Adipocyte (in vitro differentiated cells): ENCODE data around the gene RAB44.

Experiments used
- DNase-seq: peaks from one replicate; pipeline ENCODE4 v3.0.0-alpha.2; 2015; ENCODE audit warnings: low read depth
- H3K27me3 ChIP-seq: replicated peaks from 2 replicates; pipeline ENCODE4 v1.7.0; 2013; ENCODE audit warnings: mild to moderate bottlenecking, low read length, moderate library complexity; ENCODE audit not compliant: control insufficient read depth, insufficient read depth
- H3K36me3 ChIP-seq: 2 replicates; pipeline ENCODE4 v1.7.0; 2013; ENCODE audit warnings: low read length, mild to moderate bottlenecking, moderate library complexity; ENCODE audit not compliant: control insufficient read depth, insufficient read depth, severe bottlenecking
- H3K4me1 ChIP-seq: 2 replicates; pipeline ENCODE4 v1.7.0; 2013; ENCODE audit warnings: mild to moderate bottlenecking, low read length, moderate library complexity; ENCODE audit not compliant: control insufficient read depth, insufficient read depth
- H3K4me3 ChIP-seq: 2 replicates; pipeline ENCODE4 v1.7.0; 2013; ENCODE audit warnings: mild to moderate bottlenecking, low read length, moderate library complexity
- H3K9ac ChIP-seq: 2 replicates; pipeline ENCODE4 v1.7.0; 2013; ENCODE audit warnings: mild to moderate bottlenecking, low read length, moderate library complexity
- H3K9me3 ChIP-seq: 2 replicates; pipeline ENCODE4 v1.7.0; 2013; ENCODE audit warnings: mild to moderate bottlenecking, low read length, moderate library complexity; ENCODE audit not compliant: control insufficient read depth

Gene RAB44

GRCh38 chr6:36759148-36759759 lies 61.6 kb downstream of the RAB44 start:
- no peaks in the 10 kb centered on the region for H3K9me3 ChIP-seq
- peaks cover 27% of the 10 kb centered on the region for H3K27me3 ChIP-seq
- H3K4me3 ChIP-seq: no peak overlapping the region
- H3K9ac ChIP-seq: no peak overlapping the region
- peak; percentile 92 for DNase-seq
- no peaks in the 10 kb centered on the region for H3K36me3 ChIP-seq
- H3K4me1 ChIP-seq: peaks cover 3% of the 10 kb centered on the region

- Histone ChIP-seq H3K9ac (no peak overlapping the region), H3K27me3 (peaks cover 29% of the 10 kb centered on the region), H3K36me3 (no peaks in the 10 kb centered on the region), H3K4me1 (peaks cover 3% of the 10 kb centered on the region), H3K9me3 (no peaks in the 10 kb centered on the region), H3K4me3 (no peak overlapping the region)
- DNase-seq: no peak
Measured at GRCh38 chr6:36760685-36761435, 63.2 kb downstream of the RAB44 start.

GRCh38 chr6:36762123-36762522 lies 64.5 kb downstream of the RAB44 start:
- H3K9ac ChIP-seq: no peak overlapping the region
- no peaks in the 10 kb centered on the region for H3K36me3 ChIP-seq
- H3K27me3 ChIP-seq: peaks cover 29% of the 10 kb centered on the region
- DNase-seq: no peak
- no peak overlapping the region for H3K4me3 ChIP-seq
- peaks cover 3% of the 10 kb centered on the region for H3K4me1 ChIP-seq
- no peaks in the 10 kb centered on the region for H3K9me3 ChIP-seq

- H3K4me1 ChIP-seq: peaks cover 6% of the 10 kb centered on the region
- no peak overlapping the region for H3K4me3 ChIP-seq
- no peaks in the 10 kb centered on the region for H3K9me3 ChIP-seq
- peaks cover 28% of the 10 kb centered on the region for H3K27me3 ChIP-seq
- H3K36me3 ChIP-seq: no peaks in the 10 kb centered on the region
- H3K9ac ChIP-seq: no peak overlapping the region
- no peak for DNase-seq
Measured at GRCh38 chr6:36765190-36765589, 67.6 kb downstream of the RAB44 start.

GRCh38 chr6:36765594-36766398 lies 68.2 kb downstream of the RAB44 start:
- Histone ChIP-seq H3K36me3 (no peaks in the 10 kb centered on the region), H3K27me3 (peaks cover 22% of the 10 kb centered on the region), H3K9ac (no peak overlapping the region), H3K9me3 (no peaks in the 10 kb centered on the region), H3K4me1 (peaks cover 6% of the 10 kb centered on the region), H3K4me3 (no peak overlapping the region)
- peak; percentile 92 for DNase-seq

- Histone ChIP-seq H3K36me3 (no peaks in the 10 kb centered on the region), H3K4me3 (no peak overlapping the region), H3K4me1 (peaks cover 6% of the 10 kb centered on the region), H3K9me3 (no peaks in the 10 kb centered on the region), H3K9ac (no peak overlapping the region), H3K27me3 (peaks cover 16% of the 10 kb centered on the region)
- no peak for DNase-seq
Measured at GRCh38 chr6:36766399-36766945, 68.8 kb downstream of the RAB44 start.

GRCh38 chr6:36769183-36769675 lies 71.6 kb downstream of the RAB44 start:
- Histone ChIP-seq H3K4me1 (peaks cover 6% of the 10 kb centered on the region), H3K36me3 (no peaks in the 10 kb centered on the region), H3K9ac (no peak overlapping the region), H3K9me3 (no peaks in the 10 kb centered on the region), H3K27me3 (peaks cover 2% of the 10 kb centered on the region), H3K4me3 (no peak overlapping the region)
- no peak for DNase-seq

- Histone ChIP-seq H3K9me3 (no peaks in the 10 kb centered on the region), H3K4me3 (no peak overlapping the region), H3K27me3 (peaks cover 1% of the 10 kb centered on the region), H3K4me1 (peaks cover 6% of the 10 kb centered on the region), H3K36me3 (no peaks in the 10 kb centered on the region), H3K9ac (no peak overlapping the region)
- DNase-seq: no peak
Measured at GRCh38 chr6:36769676-36770499, 72.3 kb downstream of the RAB44 start.

GRCh38 chr6:36771145-36771544 lies 73.5 kb downstream of the RAB44 start:
- no peaks in the 10 kb centered on the region for H3K36me3 ChIP-seq

GRCh38 chr6:36772397-36772796 lies 74.8 kb downstream of the RAB44 start:
- H3K4me1 ChIP-seq: peaks cover 6% of the 10 kb centered on the region
- no peak overlapping the region for H3K9ac ChIP-seq
- peaks cover 25% of the 10 kb centered on the region for H3K27me3 ChIP-seq
- no peaks in the 10 kb centered on the region for H3K36me3 ChIP-seq
- DNase-seq: no peak
- no peak overlapping the region for H3K4me3 ChIP-seq
- H3K9me3 ChIP-seq: no peaks in the 10 kb centered on the region

More at GRCh38 chr6:36771145-36771544, 73.5 kb downstream of the RAB44 start:
- no peak overlapping the region for H3K4me3 ChIP-seq
- peaks cover 6% of the 10 kb centered on the region for H3K4me1 ChIP-seq
- DNase-seq: no peak
- H3K9ac ChIP-seq: no peak overlapping the region
- no peaks in the 10 kb centered on the region for H3K9me3 ChIP-seq
- H3K27me3 ChIP-seq: peaks cover 12% of the 10 kb centered on the region
